Trophoblast cell (in vitro differentiated cells and primary cell): Measurements from ENCODE around the gene GOLPH3.

Experiments
- DNase-seq, 2 donors: peaks; one replicate each; pipeline ENCODE4 v3.0.0-alpha.2; 2016
- H2AFZ ChIP-seq: 2 replicates; pipeline ENCODE4 v1.6.1; 2013; ENCODE audit warnings: low read length, moderate library complexity, mild to moderate bottlenecking; ENCODE audit not compliant: insufficient read depth, poor library complexity
- H2AK5ac ChIP-seq: 2 replicates; pipeline ENCODE4 v1.6.1; 2013; ENCODE audit warnings: mild to moderate bottlenecking, low read length
- H2BK120ac ChIP-seq: 2 replicates; pipeline ENCODE4 v1.6.1; 2013; ENCODE audit warnings: low read length, mild to moderate bottlenecking, moderate library complexity; ENCODE audit not compliant: insufficient read depth, poor library complexity
- H2BK12ac ChIP-seq: 2 replicates; pipeline ENCODE4 v1.6.1; 2013; ENCODE audit warnings: mild to moderate bottlenecking, low read length, moderate library complexity
- H2BK5ac ChIP-seq: 2 replicates; pipeline ENCODE4 v1.6.1; 2013; ENCODE audit warnings: low read length, low read depth, moderate library complexity, mild to moderate bottlenecking; ENCODE audit not compliant: poor library complexity
- H3K14ac ChIP-seq: 2 replicates; pipeline ENCODE4 v1.6.1; 2013; ENCODE audit warnings: mild to moderate bottlenecking, low read length
- H3K18ac ChIP-seq: 2 replicates; pipeline ENCODE4 v1.6.1; 2013; ENCODE audit warnings: mild to moderate bottlenecking, low read length
- H3K23ac ChIP-seq: 2 replicates; pipeline ENCODE4 v1.6.1; 2013; ENCODE audit warnings: low read length
- H3K27ac ChIP-seq: 2 replicates; pipeline ENCODE4 v1.5.1; 2013; ENCODE audit warnings: low read depth, mild to moderate bottlenecking, inconsistent platforms, low read length, moderate library complexity
- H3K27me3 ChIP-seq: 2 replicates; pipeline ENCODE4 v1.6.1; 2013; ENCODE audit warnings: inconsistent platforms, mild to moderate bottlenecking, low read length, moderate library complexity; ENCODE audit not compliant: insufficient read depth
- H3K36me3 ChIP-seq, 2 experiments: 1 replicate in 1 of 2; 2 replicates in 1 of 2; pipeline ENCODE4 v1.6.1; 2013; ENCODE audit warnings: low read length in 2 of 2, mild to moderate bottlenecking in 2 of 2, moderate library complexity in 1 of 2; ENCODE audit not compliant: insufficient read depth in 2 of 2, control insufficient read depth in 1 of 2
- H3K4ac ChIP-seq: 2 replicates; pipeline ENCODE4 v1.6.1; 2013; ENCODE audit warnings: low read depth, mild to moderate bottlenecking, low read length, moderate library complexity
- H3K4me1 ChIP-seq, 2 experiments: 1 replicate in 1 of 2; 2 replicates in 1 of 2; pipeline ENCODE4 v1.6.1; 2013; ENCODE audit warnings: low read length in 2 of 2, mild to moderate bottlenecking in 2 of 2, moderate library complexity in 1 of 2; ENCODE audit not compliant: insufficient read depth in 2 of 2, control insufficient read depth in 1 of 2
- H3K4me2 ChIP-seq: 2 replicates; pipeline ENCODE4 v1.6.1; 2013; ENCODE audit warnings: inconsistent platforms, mild to moderate bottlenecking, low read length, moderate library complexity
- H3K4me3 ChIP-seq: 2 replicates; pipeline ENCODE4 v1.5.1; 2013; ENCODE audit warnings: mild to moderate bottlenecking, low read depth, low read length, inconsistent platforms
- H3K79me1 ChIP-seq: one replicate; pipeline ENCODE4 v1.6.1; 2013; ENCODE audit warnings: low read length
- H3K79me2 ChIP-seq: 2 replicates; pipeline ENCODE4 v1.6.1; 2013; ENCODE audit warnings: low read length, mild to moderate bottlenecking; ENCODE audit not compliant: control insufficient read depth, insufficient read depth, poor library complexity
- H3K9ac ChIP-seq: 2 replicates; pipeline ENCODE4 v1.6.1; 2013; ENCODE audit warnings: mild to moderate bottlenecking, low read length
- H3K9me3 ChIP-seq: 2 replicates; pipeline ENCODE4 v1.6.1; 2013; ENCODE audit warnings: low read depth, mild to moderate bottlenecking, control low read depth, inconsistent platforms, low read length; ENCODE audit not compliant: insufficient read depth
- H4K12ac ChIP-seq: 2 replicates; pipeline ENCODE4 v1.6.1; 2013; ENCODE audit warnings: low read depth, mild to moderate bottlenecking, low read length, moderate library complexity
- H4K8ac ChIP-seq: 2 replicates; pipeline ENCODE4 v1.6.1; 2013; ENCODE audit warnings: low read depth, mild to moderate bottlenecking, low read length, moderate library complexity
- H4K91ac ChIP-seq: one replicate; pipeline ENCODE4 v1.6.1; 2013; ENCODE audit warnings: low read depth, mild to moderate bottlenecking, low read length, moderate library complexity
- WGBS: extraction: QIAGEN DNeasy Blood & Tissue Kit; methylation state at CpG from one replicate; pipeline ENCODE4 v1.1.7; 2013; ENCODE audit warnings: missing lambda C conversion rate; ENCODE audit not compliant: insufficient read length, insufficient coverage; ENCODE audit errors: extremely low coverage; 5-methylcytosine and 5-hydroxymethylcytosine counted together

The GOLPH3 gene

DNA sequence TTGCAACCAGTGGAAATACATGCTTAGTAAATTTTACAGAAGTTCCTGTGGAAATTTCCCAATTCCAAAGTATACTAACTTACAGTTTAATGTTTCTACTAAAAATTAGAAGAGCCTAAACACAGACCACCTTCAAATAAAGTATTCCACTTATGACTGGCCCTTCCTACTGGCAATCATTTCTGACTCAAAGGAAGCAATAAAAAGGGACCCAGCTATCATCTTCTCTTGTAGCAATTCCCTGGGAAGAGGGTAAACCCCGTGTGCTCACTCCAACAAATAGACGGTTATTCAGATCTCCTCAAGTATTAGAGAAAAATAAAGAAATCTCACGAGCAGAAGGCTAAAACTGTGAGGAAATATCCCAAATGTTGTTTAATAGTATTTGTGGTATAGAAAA, 43.3 kb downstream of the GOLPH3 start:
- Histone ChIP-seq H3K36me3 (peaks cover 22 to 23% of the 10 kb centered on the region in 2 experiments), H3K79me2 (no peaks in the 10 kb centered on the region), H2BK12ac (no peak overlapping the region), H3K18ac (no peak overlapping the region), H3K9ac (no peak overlapping the region), H3K23ac (no peak overlapping the region), H2AK5ac (no peak overlapping the region), H3K79me1 (no peaks in the 10 kb centered on the region), H3K4me2 (no peak overlapping the region), H3K27ac (no peak overlapping the region), H3K9me3 (no peaks in the 10 kb centered on the region), H3K4ac (no peak overlapping the region), H3K27me3 (no peaks in the 10 kb centered on the region), H4K8ac (no peak overlapping the region), H4K91ac (no peak overlapping the region), H3K4me1 (no peaks in the 10 kb centered on the region), H3K14ac (no peak overlapping the region), H2AFZ (no peak overlapping the region), H2BK120ac (no peak overlapping the region), H3K4me3 (no peak overlapping the region), H4K12ac (no peak overlapping the region), H2BK5ac (no peak overlapping the region)
- DNase-seq, result no peak
- WGBS, result no CpG with 5 or more reads among the region's 3 CpGs

DNA sequence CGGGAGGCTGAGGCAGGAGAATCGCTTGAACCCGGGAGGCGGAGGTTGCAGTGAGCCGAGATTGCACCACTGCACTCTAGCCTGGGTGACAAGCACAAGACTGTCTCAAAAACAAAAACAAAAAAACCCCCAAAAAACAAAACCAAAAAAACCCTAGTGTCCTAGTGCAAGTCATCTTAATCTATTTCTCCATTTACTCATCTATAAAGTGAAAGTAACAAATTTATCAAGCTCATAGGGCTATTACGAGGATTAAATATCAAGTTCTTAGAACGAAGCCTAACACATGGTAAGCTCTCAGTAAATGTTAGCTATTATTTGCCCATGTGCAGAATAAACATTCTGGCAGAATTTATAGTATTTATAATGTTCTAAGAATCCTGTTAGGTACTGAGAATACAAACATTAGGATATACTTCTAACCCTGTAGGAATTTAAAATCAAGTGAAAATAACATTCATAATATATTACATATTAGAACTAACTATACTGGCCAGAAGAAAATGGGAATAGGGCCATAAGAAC, 45.0 kb downstream of the GOLPH3 start:
- Histone ChIP-seq H3K9me3 (no peaks in the 10 kb centered on the region), H2AFZ (no peak overlapping the region), H2BK5ac (no peak overlapping the region), H3K23ac (no peak overlapping the region), H3K79me2 (peaks cover 1% of the 10 kb centered on the region), H4K91ac (no peak overlapping the region), H3K27ac (no peak overlapping the region), H3K4me1 (no peaks in the 10 kb centered on the region), H2BK120ac (no peak overlapping the region), H3K4me2 (no peak overlapping the region), H3K4me3 (no peak overlapping the region), H3K14ac (no peak overlapping the region), H3K27me3 (no peaks in the 10 kb centered on the region), H3K4ac (no peak overlapping the region), H2AK5ac (no peak overlapping the region), H3K79me1 (no peaks in the 10 kb centered on the region), H3K9ac (no peak overlapping the region), H2BK12ac (no peak overlapping the region), H3K18ac (no peak overlapping the region), H3K36me3 (peaks cover 19 to 20% of the 10 kb centered on the region in 2 experiments), H4K12ac (no peak overlapping the region), H4K8ac (no peak overlapping the region)
- WGBS, result no CpG with 5 or more reads among the region's 7 CpGs
- no peak for DNase-seq

DNA sequence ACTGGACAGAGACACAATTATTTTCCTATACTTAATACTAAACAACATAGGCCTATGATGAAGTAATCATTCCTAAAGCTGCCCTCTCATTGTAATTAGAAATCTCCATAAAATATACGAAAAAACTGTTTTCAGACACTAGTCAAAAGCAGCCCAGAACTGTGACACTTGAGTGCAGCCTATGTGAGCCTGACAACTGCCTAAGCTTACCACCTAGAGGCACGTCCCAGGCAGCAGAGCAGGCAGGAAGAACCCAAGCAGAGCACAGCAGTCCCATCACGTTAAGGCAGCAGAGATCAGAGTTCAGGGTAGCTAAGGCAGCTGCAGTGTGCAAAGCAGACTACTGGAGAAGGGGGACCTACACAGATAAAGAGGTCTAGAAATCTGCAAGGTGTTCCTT, 46.4 kb downstream of the GOLPH3 start:
- Histone ChIP-seq H3K14ac (no peak overlapping the region), H4K91ac (no peak overlapping the region), H3K9ac (no peak overlapping the region), H4K12ac (no peak overlapping the region), H2BK5ac (no peak overlapping the region), H3K4me3 (no peak overlapping the region), H4K8ac (no peak overlapping the region), H2BK120ac (no peak overlapping the region), H3K4me1 (no peaks in the 10 kb centered on the region), H3K4me2 (no peak overlapping the region), H3K9me3 (no peaks in the 10 kb centered on the region), H3K27ac (no peak overlapping the region), H2AFZ (no peak overlapping the region), H3K18ac (no peak overlapping the region), H2AK5ac (no peak overlapping the region), H3K4ac (peak overlapping the region; percentile 19), H2BK12ac (no peak overlapping the region), H3K79me1 (no peaks in the 10 kb centered on the region), H3K36me3 (peaks cover 18 to 21% of the 10 kb centered on the region in 2 experiments), H3K79me2 (peaks cover 1% of the 10 kb centered on the region), H3K27me3 (no peaks in the 10 kb centered on the region), H3K23ac (no peak overlapping the region)
- no peak for DNase-seq
- WGBS, result no CpG with 5 or more reads among the region's 3 CpGs

DNA sequence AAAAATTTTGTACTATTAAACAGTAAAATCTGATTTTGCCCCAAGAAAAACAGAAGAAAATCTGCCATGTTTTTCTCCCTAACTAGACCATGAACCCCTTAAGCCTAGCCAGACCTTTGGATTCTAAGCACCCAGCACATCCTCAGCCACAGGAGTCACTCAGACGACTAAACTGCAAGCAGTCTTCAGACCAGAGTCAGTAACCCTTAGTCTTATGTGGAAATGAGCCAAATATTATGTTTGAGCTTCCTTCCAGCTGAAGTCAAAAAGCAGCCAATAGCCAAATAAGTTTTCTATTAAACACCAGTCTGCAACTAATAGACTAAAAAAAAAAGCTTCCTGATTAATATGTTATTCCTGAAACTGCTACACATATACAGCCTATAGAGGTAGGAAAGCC, 47.4 kb downstream of the GOLPH3 start:
- Histone ChIP-seq H3K14ac (no peak overlapping the region), H4K12ac (peak overlapping the region; percentile 36), H3K27me3 (no peaks in the 10 kb centered on the region), H3K4ac (no peak overlapping the region), H2BK5ac (no peak overlapping the region), H4K8ac (no peak overlapping the region), H3K4me2 (no peak overlapping the region), H3K4me1 (no peaks in the 10 kb centered on the region), H4K91ac (no peak overlapping the region), H2BK120ac (no peak overlapping the region), H2AFZ (no peak overlapping the region), H3K9ac (no peak overlapping the region), H3K9me3 (no peaks in the 10 kb centered on the region), H3K18ac (no peak overlapping the region), H2BK12ac (no peak overlapping the region), H3K79me1 (no peaks in the 10 kb centered on the region), H3K79me2 (peaks cover 1% of the 10 kb centered on the region), H3K27ac (no peak overlapping the region), H3K4me3 (no peak overlapping the region), H3K36me3 (peaks cover 15 to 25% of the 10 kb centered on the region in 2 experiments), H3K23ac (no peak overlapping the region), H2AK5ac (no peak overlapping the region)
- WGBS, result no CpG with 5 or more reads among the region's 1 CpG
- DNase-seq, result no peak
